Measurements from ENCODE around the gene FAM240A. TPM values are rescaled to one million over a fixed set of nuclear protein-coding genes. Genes with fewer than 3 reads are reported as not detected.

The FAM240A gene
- total RNA-seq, 1 donor from 2014 or later, result not detected

DNA sequence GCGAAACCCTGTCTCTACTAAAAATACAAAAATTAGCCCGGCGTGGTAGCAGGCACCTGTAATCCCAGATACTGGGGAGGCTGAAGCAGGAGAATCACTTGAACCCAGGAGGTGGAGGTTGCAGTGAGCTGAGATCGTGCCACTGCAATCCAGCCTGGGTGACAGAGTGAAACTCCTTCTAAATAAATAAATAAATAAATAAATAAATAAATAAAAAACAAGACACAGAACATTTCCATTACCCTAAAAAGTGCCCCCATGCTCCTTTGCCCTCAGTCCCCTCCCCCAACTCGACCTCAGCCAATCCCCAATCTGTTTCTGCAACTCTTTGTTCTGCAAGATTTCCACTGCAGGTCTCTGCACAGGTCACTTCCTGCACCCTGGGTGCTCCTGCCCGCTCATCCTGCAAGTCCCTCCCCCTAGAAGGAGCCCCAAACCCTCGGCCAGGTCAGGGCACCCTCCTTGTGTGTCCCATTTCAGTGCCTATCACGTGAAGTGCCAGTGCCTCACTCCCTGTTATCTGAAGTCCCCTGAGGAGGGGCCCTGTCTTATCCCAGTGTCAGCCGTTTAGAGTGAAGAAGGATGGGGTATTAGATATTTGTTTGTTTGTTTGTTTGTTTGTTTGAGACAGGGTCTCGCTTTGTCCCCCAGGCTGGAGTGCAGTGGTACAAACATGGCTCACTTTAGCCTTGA is 1.1 kb downstream of the FAM240A start:
- Mint-ChIP-seq H3K36me3 (ENCODE audit: unreplicated experiment) (no peaks in the 10 kb centered on the region), H3K4me3 (ENCODE audit: unreplicated experiment) (no peak overlapping the region), H3K27ac (ENCODE audit: unreplicated experiment) (no peak overlapping the region), H3K9me3 (ENCODE audit: unreplicated experiment) (peaks cover 2% of the 10 kb centered on the region), H3K4me1 (ENCODE audit: low read depth, unreplicated experiment) (peaks cover 5% of the 10 kb centered on the region), H3K27me3 (ENCODE audit: unreplicated experiment) (peaks cover 5% of the 10 kb centered on the region)
- DNase-seq, result no peak
- TF ChIP-seq, protein P1, sequence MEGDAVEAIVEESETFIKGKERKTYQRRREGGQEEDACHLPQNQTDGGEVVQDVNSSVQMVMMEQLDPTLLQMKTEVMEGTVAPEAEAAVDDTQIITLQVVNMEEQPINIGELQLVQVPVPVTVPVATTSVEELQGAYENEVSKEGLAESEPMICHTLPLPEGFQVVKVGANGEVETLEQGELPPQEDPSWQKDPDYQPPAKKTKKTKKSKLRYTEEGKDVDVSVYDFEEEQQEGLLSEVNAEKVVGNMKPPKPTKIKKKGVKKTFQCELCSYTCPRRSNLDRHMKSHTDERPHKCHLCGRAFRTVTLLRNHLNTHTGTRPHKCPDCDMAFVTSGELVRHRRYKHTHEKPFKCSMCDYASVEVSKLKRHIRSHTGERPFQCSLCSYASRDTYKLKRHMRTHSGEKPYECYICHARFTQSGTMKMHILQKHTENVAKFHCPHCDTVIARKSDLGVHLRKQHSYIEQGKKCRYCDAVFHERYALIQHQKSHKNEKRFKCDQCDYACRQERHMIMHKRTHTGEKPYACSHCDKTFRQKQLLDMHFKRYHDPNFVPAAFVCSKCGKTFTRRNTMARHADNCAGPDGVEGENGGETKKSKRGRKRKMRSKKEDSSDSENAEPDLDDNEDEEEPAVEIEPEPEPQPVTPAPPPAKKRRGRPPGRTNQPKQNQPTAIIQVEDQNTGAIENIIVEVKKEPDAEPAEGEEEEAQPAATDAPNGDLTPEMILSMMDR (IDR thresholded peaks at IDR 0.05; ENCODE audit: partially characterized antibody, unreplicated experiment), result no peak

DNA sequence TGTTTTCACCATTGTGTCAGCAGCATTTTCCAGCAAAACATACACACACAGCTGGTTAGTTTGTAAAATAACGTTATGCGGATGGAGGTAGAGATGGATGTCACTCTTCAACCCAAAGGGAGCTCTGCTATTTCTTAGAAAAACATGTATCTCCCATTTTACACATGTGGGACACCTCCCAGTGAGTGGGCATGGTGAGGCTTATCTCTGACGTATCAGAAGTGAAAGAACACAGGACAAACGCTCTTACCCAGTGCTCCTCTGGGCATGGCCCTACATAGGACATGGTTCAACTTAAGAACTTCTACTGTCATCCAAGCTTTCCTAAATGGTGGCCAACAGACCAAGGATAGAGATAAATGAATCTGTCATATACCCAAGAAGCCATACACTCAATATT is 2.1 kb downstream of the FAM240A start:
- DNase-seq, result no peak
- Mint-ChIP-seq H3K4me1 (ENCODE audit: low read depth, unreplicated experiment) (peaks cover 5% of the 10 kb centered on the region), H3K4me3 (ENCODE audit: unreplicated experiment) (no peak overlapping the region), H3K27ac (ENCODE audit: unreplicated experiment) (no peak overlapping the region), H3K27me3 (ENCODE audit: unreplicated experiment) (peaks cover 7% of the 10 kb centered on the region), H3K36me3 (ENCODE audit: unreplicated experiment) (no peaks in the 10 kb centered on the region), H3K9me3 (ENCODE audit: unreplicated experiment) (peaks cover 2% of the 10 kb centered on the region)
- TF ChIP-seq, protein P1 (IDR thresholded peaks at IDR 0.05; ENCODE audit: partially characterized antibody, unreplicated experiment), result no peak

DNA sequence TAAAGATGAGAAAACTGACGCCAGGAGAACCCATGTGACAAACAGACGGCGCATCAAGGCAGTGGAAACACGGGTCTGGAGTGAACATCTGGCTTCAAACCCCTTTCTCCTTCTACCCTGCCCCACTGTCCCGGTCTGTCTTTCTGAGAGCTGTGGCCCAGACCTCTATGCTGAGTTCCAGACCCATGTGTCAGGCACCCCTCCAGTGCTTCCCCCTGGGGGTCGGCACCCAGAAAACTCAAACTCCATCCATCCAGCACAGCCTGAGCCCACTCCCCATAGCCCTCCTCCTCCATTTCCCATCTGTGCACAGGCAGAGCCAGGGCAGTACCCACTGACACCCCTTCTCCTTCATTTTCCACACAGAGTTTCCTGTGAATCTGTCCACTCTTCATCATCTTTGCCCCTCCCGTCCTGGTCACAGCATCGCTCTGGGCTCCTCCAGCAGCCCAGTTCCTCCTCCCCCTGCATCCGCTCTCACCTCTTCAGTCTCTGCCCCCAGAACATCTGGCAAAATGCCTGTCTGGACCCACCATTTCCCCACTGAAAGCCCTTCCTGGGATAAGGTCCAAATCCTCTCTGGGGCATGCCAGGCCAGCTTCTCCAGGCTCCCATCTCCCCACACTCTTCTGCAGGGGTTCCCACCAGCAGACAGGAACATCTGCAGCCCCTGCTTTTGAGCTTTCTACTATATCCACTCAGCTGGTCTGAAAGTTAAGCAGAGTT is 2.9 kb downstream of the FAM240A start:
- no peak for DNase-seq
- Mint-ChIP-seq H3K4me3 (ENCODE audit: unreplicated experiment) (no peak overlapping the region), H3K4me1 (ENCODE audit: low read depth, unreplicated experiment) (peaks cover 6% of the 10 kb centered on the region), H3K27me3 (ENCODE audit: unreplicated experiment) (peaks cover 7% of the 10 kb centered on the region), H3K36me3 (ENCODE audit: unreplicated experiment) (no peaks in the 10 kb centered on the region), H3K27ac (ENCODE audit: unreplicated experiment) (no peak overlapping the region), H3K9me3 (ENCODE audit: unreplicated experiment) (peaks cover 4% of the 10 kb centered on the region)
- TF ChIP-seq, protein P1 (IDR thresholded peaks at IDR 0.05; ENCODE audit: partially characterized antibody, unreplicated experiment), result no peak

DNA sequence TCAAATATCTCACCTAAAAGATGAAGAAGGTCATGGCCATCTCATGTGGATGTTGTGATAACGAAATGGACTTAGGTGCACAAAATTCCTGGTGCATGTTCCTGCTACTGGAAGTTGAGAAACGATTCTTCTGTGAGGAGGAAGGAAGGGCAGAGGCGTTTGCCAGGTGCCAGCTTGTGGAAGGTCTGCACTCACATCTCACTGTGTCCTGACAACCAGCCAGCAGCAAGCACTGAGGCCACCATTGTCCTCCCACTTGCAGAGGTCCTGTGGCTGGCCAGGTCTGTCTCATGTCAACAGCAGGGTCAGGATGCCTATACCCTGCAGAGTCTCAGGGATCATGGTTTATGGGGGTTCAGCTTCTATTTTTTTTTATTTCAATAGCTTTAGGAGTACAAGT is 3.7 kb downstream of the FAM240A start:
- peaks cover 4% of the 10 kb centered on the region for H3K9me3 Mint-ChIP-seq (ENCODE audit: unreplicated experiment)
- DNase-seq, result no peak
- TF ChIP-seq, protein P1 (IDR thresholded peaks at IDR 0.05; ENCODE audit: partially characterized antibody, unreplicated experiment), result no peak
- H3K36me3 Mint-ChIP-seq (ENCODE audit: unreplicated experiment), result no peaks in the 10 kb centered on the region
- H3K27me3 Mint-ChIP-seq (ENCODE audit: unreplicated experiment), result peaks cover 7% of the 10 kb centered on the region
- H3K4me3 Mint-ChIP-seq (ENCODE audit: unreplicated experiment), result no peak overlapping the region
- H3K4me1 Mint-ChIP-seq (ENCODE audit: low read depth, unreplicated experiment), result peaks cover 9% of the 10 kb centered on the region
- H3K27ac Mint-ChIP-seq (ENCODE audit: unreplicated experiment), result no peak overlapping the region

DNA sequence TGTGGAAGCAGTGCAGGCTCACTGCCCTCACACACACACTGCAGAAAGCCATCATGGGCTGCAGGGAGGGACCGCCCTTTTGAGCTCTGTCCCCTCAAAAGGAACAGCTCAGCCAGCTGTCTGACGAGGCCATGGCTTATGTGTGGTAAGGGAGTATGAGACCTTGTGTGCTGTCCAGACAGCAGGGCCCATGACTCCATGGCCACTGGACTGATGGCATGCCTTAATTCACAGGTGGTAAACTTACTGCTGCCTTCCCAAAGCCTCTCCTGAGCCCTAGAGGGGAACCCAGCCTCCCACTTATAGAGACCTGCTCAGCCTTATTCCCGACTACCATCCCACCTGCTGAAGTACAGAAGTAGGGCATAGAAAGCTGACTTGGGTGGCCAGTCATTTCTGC is 5.6 kb downstream of the FAM240A start:
- no peak overlapping the region for H3K27ac Mint-ChIP-seq (ENCODE audit: unreplicated experiment)
- H3K36me3 Mint-ChIP-seq (ENCODE audit: unreplicated experiment), result no peaks in the 10 kb centered on the region
- no peak for DNase-seq
- no peak overlapping the region for H3K4me3 Mint-ChIP-seq (ENCODE audit: unreplicated experiment)
- peaks cover 3% of the 10 kb centered on the region for H3K4me1 Mint-ChIP-seq (ENCODE audit: low read depth, unreplicated experiment)
- TF ChIP-seq, protein P1 (IDR thresholded peaks at IDR 0.05; ENCODE audit: partially characterized antibody, unreplicated experiment), result no peak
- peaks cover 3% of the 10 kb centered on the region for H3K9me3 Mint-ChIP-seq (ENCODE audit: unreplicated experiment)
- H3K27me3 Mint-ChIP-seq (ENCODE audit: unreplicated experiment), result peaks cover 7% of the 10 kb centered on the region

All from glutamatergic neuron (in vitro differentiated cells).